HG02852 (cell line): ENCODE results near the gene PARD6G.

Experiments
- ATAC-seq: cut with Tn5 transposase; IDR thresholded peaks from one replicate; pipeline ENCODE4 v1.9.1; 2021; ENCODE audit warnings: mild to moderate bottlenecking, moderate library complexity; ENCODE audit not compliant: unreplicated experiment

The PARD6G gene

DNA sequence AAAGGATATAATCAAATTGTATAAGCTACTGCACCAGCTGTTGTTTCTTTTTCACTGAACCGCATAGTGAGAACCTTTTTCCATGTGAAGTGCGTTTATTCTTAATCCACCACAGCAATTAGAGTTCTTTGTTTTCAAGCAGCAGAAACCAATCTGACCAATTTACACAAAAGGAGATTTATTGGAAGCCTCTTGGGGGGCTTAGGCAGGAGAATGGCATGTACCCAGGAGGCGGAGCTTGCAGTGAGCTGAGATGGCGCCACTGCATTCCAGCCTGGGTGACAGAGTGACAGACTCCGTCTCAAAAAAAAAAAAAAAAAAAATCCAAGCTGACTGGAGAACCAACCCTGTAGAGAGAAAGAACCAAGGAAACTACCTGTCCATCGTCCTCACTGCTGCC is 128.2 kb downstream of the PARD6G start:
- no peak for ATAC-seq

DNA sequence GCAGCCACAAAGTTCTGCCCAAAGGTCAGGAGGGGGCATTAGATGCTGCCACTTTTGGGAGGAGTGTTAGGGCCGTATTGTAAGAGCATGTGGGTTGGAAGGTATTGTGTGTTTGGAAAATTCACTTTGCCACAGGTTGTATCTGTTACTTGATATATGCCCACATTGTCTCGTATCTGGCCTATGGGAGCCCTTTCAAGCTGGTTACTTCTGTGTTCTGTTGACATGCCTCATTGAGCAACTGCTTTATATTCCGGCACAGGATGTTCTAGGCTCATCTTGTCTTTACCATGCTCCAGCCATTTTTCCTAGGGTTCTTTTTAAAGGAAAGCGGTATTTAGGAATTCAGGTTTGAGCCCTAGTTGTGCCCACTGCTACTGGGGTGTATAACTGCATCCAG is 132.3 kb downstream of the PARD6G start:
- ATAC-seq: no peak

DNA sequence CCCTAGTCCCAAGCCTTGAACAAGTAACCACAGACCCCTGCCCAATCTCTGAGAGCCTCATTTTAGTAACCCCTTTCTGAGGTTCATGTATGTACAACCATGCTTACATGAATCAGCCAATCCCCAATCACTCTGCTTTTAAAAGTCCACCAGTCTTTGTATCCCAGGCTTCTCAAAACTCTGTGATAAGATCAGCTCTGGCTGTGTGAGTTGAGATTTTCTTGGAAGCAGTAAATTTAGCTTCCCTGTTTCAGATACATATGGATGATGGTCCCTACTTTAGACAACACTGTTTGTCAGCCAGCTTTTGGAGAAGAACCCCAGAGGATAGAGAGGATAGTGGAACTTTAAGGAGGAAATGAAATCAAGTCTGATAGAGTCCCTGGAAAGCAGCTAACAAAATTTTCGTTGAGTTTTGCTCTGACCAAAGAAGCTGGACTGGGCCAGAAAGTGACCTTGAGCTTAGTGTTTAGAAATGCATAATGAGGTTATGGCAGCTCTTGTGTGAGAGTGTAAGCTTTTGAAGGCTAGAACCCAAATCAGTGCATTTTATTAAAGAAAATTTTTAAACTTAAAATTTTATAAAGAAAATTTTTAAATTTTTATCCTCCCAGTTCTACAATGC is 134.6 kb downstream of the PARD6G start:
- ATAC-seq: no peak

DNA sequence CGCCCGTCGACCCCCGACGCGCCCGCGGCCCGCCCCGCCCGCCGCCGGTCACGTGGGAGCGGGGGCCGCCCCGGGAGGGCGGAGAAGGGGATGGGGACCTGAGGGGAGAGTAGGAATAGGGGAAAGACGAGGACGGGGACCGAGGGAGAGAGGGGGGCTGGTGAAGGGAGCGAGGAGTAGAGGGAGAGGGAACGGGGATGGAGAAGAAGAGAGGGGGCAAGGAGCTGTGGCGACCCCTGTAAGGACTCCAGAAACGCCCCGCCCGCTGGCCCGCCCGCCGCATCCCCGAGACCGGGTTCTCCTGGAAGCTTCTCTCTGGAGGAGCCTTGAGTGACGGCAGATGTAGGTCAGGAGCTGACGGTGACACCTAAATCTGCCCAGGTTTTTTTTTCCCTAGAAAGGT is 137.6 kb downstream of the PARD6G start:
- ATAC-seq: peak; percentile 32

DNA sequence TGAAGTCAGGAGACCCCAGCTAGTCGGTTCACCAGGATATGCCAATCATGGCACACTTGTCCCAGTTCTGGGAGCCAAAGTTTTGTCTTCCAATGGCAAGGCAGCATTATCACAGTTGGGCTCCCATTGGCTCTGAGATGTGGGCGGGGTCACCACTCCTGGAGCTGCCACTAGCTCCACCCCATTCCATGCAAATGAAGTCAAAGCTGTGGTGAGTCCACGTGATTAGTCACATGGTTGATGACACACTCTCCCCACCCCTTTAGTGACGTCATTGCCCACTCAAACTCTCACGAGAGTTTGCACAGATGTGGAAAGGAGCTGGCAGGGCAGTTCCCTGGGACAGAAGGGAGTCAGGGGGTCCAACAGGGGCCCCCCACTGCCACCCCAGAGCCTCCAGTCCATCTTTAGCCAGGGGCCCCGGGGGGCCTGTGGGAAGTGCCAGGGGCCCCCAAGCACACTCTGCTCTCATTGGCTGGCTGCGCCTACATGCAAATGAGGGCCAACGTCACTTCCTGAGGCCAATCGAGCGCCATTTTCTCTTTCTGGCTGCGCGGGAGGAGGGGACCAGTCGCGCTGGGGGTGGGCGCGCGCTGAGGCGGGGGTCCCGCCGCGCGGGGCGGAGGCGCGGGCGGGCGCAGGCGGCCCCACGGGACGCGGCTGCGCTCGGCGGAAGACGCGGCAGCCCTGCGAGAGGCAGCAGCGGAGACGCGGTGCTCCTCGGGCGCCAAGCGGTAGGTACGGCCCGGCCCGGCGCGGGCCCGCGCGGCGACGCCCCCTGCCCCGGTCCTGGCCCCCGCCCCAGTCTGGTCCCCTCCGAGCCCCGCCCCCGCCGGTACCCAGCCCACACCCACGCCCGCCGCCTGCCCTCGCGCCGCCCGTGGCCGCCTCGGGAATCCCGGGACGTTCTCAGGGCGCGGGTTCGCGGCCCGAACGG is 138.3 kb downstream of the PARD6G start, which contains the start of gene ADNP2:
Gene ADNP2, plus strand, starts transcription at position 524 of the 937 bp plus-strand sequence. CDS start 8,281 bp downstream, outside the sequence.
- ATAC-seq: peak; percentile 72

DNA sequence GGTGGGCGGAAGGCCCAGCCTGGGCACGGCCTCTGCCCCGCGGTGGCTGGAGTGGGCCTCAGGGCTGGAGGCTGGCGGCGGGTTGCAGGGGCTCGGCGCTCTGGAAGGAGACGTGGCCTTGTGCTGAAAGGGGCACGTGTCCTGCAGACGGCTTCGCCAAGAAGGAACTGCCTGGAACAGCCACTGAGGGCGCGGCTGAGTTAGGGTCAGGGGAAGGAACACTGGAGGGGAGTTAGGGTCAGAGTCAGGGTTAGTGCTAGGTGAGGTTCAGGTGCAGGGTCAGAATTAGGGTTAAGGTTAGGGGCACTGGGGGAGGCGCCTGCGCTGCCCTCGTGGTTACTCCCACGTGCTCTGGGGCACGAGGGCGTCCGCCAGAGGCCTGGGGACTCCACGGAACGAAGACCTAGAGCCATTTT is 139.2 kb downstream of the PARD6G start:
- ATAC-seq: no peak

DNA sequence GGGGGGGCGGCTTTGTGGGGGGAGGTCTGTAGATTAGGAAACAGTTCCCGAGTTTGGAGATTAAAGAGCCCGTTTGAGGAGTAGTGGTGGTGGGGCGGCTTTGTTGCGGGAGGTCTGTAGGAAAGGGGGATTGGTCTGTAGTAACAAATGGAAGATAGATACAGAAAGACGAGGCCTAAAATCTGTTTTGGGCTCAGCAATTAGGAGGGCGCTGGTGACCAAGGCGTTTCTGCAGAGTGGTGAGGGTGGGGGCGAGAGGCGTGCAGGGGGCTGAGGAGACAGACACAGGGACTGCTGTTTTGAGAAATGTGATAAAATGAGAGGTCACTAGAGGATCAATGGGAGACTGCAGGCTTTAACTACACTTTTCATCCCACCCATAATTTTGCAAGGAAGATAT is 139.9 kb downstream of the PARD6G start:
- no peak for ATAC-seq
